HEK293 (cell line): ENCODE measurements around the gene GDPD3.

Experiments
- BCL11B ChIP-seq: fragments of 450-650 bp; formaldehyde crosslinking; IDR thresholded peaks from 2 replicates; pipeline ENCODE4 v1.5.1; 2016; ENCODE audit warnings: low read depth, missing biosample characterization, missing genetic modification characterization
- EGR2 ChIP-seq: fragments of 450-650 bp; formaldehyde crosslinking; IDR thresholded peaks from 2 replicates; pipeline ENCODE4 v1.5.1; 2016; ENCODE audit warnings: low read depth, missing biosample characterization, missing genetic modification characterization
- KLF16 ChIP-seq: fragments of 450-650 bp; formaldehyde crosslinking; IDR thresholded peaks from 2 replicates; pipeline ENCODE4 v1.5.1; 2017; ENCODE audit warnings: missing biosample characterization, missing genetic modification characterization
- OSR2 ChIP-seq: fragments of 450-650 bp; formaldehyde crosslinking; IDR thresholded peaks from 2 replicates; pipeline ENCODE4 v1.5.1; 2016; ENCODE audit warnings: missing biosample characterization, missing genetic modification characterization
- RBAK ChIP-seq: fragments of 450-650 bp; formaldehyde crosslinking; IDR thresholded peaks from 2 replicates; pipeline ENCODE4 v1.5.1; 2016; ENCODE audit warnings: missing biosample characterization, missing genetic modification characterization
- ZBTB20 ChIP-seq: fragments of 450-650 bp; formaldehyde crosslinking; IDR thresholded peaks from 2 replicates; pipeline ENCODE4 v1.5.1; 2016; ENCODE audit warnings: missing biosample characterization, missing genetic modification characterization
- ZBTB21 ChIP-seq: fragments of 450-650 bp; formaldehyde crosslinking; IDR thresholded peaks from 2 replicates; pipeline ENCODE4 v1.5.1; 2017; ENCODE audit warnings: missing biosample characterization, missing genetic modification characterization
- ZBTB7A ChIP-seq: fragments of 450-650 bp; formaldehyde crosslinking; IDR thresholded peaks from 2 replicates; pipeline ENCODE4 v1.5.1; 2016; ENCODE audit warnings: low read depth, missing biosample characterization, missing genetic modification characterization
- ZFHX2 ChIP-seq: fragments of 450-650 bp; formaldehyde crosslinking; conservative IDR thresholded peaks from 2 replicates; pipeline ENCODE4 v1.5.1; 2016; ENCODE audit warnings: missing biosample characterization, missing genetic modification characterization
- ZFP69B ChIP-seq: fragments of 450-650 bp; formaldehyde crosslinking; IDR thresholded peaks from 2 replicates; pipeline ENCODE4 v1.5.1; 2016; ENCODE audit warnings: missing biosample characterization, missing genetic modification characterization
- ZNF132 ChIP-seq: fragments of 450-650 bp; formaldehyde crosslinking; IDR thresholded peaks from 2 replicates; pipeline ENCODE4 v1.5.1; 2017; ENCODE audit warnings: missing biosample characterization, missing genetic modification characterization, borderline replicate concordance
- ZNF133 ChIP-seq: fragments of 450-650 bp; formaldehyde crosslinking; IDR thresholded peaks from 2 replicates; pipeline ENCODE4 v1.5.1; 2016; ENCODE audit warnings: missing biosample characterization, missing genetic modification characterization
- ZNF155 ChIP-seq: fragments of 450-650 bp; formaldehyde crosslinking; IDR thresholded peaks from 2 replicates; pipeline ENCODE4 v1.5.1; 2016; ENCODE audit warnings: missing biosample characterization, missing genetic modification characterization
- ZNF175 ChIP-seq: fragments of 450-650 bp; formaldehyde crosslinking; IDR thresholded peaks from 2 replicates; pipeline ENCODE4 v1.5.1; 2016; ENCODE audit warnings: missing biosample characterization, missing genetic modification characterization
- ZNF18 ChIP-seq: fragments of 450-650 bp; formaldehyde crosslinking; IDR thresholded peaks from 2 replicates; pipeline ENCODE4 v1.5.1; 2016; ENCODE audit warnings: missing biosample characterization, missing genetic modification characterization
- ZNF202 ChIP-seq: fragments of 450-650 bp; formaldehyde crosslinking; IDR thresholded peaks from 2 replicates; pipeline ENCODE4 v1.5.1; 2016; ENCODE audit warnings: missing biosample characterization, missing genetic modification characterization, borderline replicate concordance
- ZNF221 ChIP-seq: fragments of 450-650 bp; formaldehyde crosslinking; IDR thresholded peaks from 2 replicates; pipeline ENCODE4 v1.5.1; 2017; ENCODE audit warnings: missing biosample characterization, missing genetic modification characterization, borderline replicate concordance
- ZNF223 ChIP-seq: fragments of 450-650 bp; formaldehyde crosslinking; IDR thresholded peaks from 2 replicates; pipeline ENCODE4 v1.5.1; 2016; ENCODE audit warnings: missing biosample characterization, missing genetic modification characterization
- ZNF324 ChIP-seq: fragments of 450-650 bp; formaldehyde crosslinking; IDR thresholded peaks from 2 replicates; pipeline ENCODE4 v1.5.1; 2016; ENCODE audit warnings: missing biosample characterization, missing genetic modification characterization
- ZNF354C ChIP-seq: fragments of 450-650 bp; formaldehyde crosslinking; IDR thresholded peaks from 2 replicates; pipeline ENCODE4 v1.5.1; 2016; ENCODE audit warnings: missing biosample characterization, missing genetic modification characterization, low read depth, borderline replicate concordance
- ZNF391 ChIP-seq: fragments of 450-650 bp; formaldehyde crosslinking; IDR thresholded peaks from 2 replicates; pipeline ENCODE4 v1.5.1; 2016; ENCODE audit warnings: low read depth, missing biosample characterization, missing genetic modification characterization, borderline replicate concordance
- ZNF416 ChIP-seq: fragments of 450-650 bp; formaldehyde crosslinking; IDR thresholded peaks from 2 replicates; pipeline ENCODE4 v1.5.1; 2016; ENCODE audit warnings: missing biosample characterization, missing genetic modification characterization
- ZNF549 ChIP-seq: fragments of 450-650 bp; IDR thresholded peaks from 2 replicates; pipeline ENCODE4 v1.5.1; 2018; ENCODE audit warnings: missing biosample characterization, missing genetic modification characterization, mild to moderate bottlenecking, inconsistent platforms, moderate library complexity
- ZNF561 ChIP-seq: fragments of 450-650 bp; IDR thresholded peaks from 2 replicates; pipeline ENCODE4 v1.5.1; 2018; ENCODE audit warnings: missing biosample characterization, missing genetic modification characterization, borderline replicate concordance
- ZNF585B ChIP-seq: fragments of 450-650 bp; formaldehyde crosslinking; IDR thresholded peaks from 2 replicates; pipeline ENCODE4 v1.5.1; 2016; ENCODE audit warnings: missing biosample characterization, missing genetic modification characterization
- ZNF692 ChIP-seq: fragments of 450-650 bp; formaldehyde crosslinking; IDR thresholded peaks from 2 replicates; pipeline ENCODE4 v1.5.1; 2016; ENCODE audit warnings: missing biosample characterization, missing genetic modification characterization
- ZNF707 ChIP-seq: fragments of 450-650 bp; formaldehyde crosslinking; IDR thresholded peaks from 2 replicates; pipeline ENCODE4 v1.5.1; 2016; ENCODE audit warnings: missing biosample characterization, missing genetic modification characterization
- ZNF785 ChIP-seq: fragments of 450-650 bp; formaldehyde crosslinking; IDR thresholded peaks from 2 replicates; pipeline ENCODE4 v1.5.1; 2016; ENCODE audit warnings: missing biosample characterization, missing genetic modification characterization
- TF ChIP-seq, protein P1 (sequence below): fragments of 450-650 bp; formaldehyde crosslinking; conservative IDR thresholded peaks from 2 replicates; pipeline ENCODE4 v1.5.1; 2016; ENCODE audit warnings: low read depth, missing biosample characterization, missing genetic modification characterization
- TF ChIP-seq, protein P2 (sequence below): fragments of 450-650 bp; formaldehyde crosslinking; IDR thresholded peaks from 2 replicates; pipeline ENCODE4 v1.5.1; 2016; ENCODE audit warnings: missing biosample characterization, missing genetic modification characterization

The GDPD3 gene

DNA sequence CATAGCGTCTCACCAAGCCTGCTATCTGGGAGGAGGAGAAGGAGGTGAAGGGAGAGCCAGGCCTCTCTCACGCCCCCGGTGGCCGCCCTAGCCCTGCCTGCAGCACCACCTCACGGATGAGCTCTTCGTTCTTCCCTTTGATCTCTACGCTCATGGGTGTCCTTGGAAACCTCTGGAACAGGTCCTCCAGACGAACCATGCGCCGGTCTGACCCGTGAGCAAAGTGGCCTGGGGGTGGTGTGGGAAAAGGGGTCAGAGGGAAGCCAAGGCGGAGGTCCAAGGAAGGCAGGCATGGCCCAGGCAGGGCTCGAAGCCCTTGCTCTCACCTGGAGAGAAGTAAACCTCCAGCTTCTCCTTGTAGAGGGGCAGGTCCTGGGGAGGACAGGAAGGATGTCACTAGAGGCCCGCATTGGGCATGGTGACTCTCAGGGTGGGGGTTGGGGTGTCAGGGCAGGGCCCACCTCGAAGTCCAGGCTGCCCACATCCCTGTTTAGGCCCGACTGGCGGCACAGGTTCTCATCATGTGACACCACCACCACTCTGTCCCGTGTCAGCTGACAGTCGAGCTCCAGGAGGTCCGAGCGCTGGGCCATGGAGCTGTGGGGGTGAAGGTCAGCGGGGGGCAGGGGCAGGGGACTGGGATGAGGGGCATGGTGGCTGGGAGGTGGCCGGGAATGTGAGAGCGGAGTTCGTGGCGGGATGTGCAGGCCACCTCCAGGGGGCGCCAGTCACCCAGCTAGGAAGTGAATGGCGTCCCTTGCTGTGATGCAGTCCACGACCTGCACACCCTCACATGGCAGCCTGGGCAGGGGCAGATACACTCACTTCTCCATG is 923 bp downstream of the GDPD3 start (continued):
- TF ChIP-seq ZNF18 (tag by site-specific recombination) (no peak), ZNF585B (no peak), ZNF391 (tag by site-specific recombination) (no peak), ZNF324 (tag by site-specific recombination) (no peak), ZNF561 (tag by site-specific recombination) (no peak), RBAK (tag by site-specific recombination) (no peak), ZFHX2 (tag by site-specific recombination) (no peak), ZNF354C (tag by site-specific recombination) (no peak), ZNF175 (tag by site-specific recombination) (no peak), ZNF416 (tag by site-specific recombination) (no peak), ZBTB7A (tag by site-specific recombination) (no peak), ZNF785 (tag by site-specific recombination) (peak; percentile 41; the same call in 1 of the 2 replicates), KLF16 (no peak), ZNF707 (tag by site-specific recombination) (no peak), ZNF549 (tag by site-specific recombination) (no peak), ZNF692 (no peak), ZNF223 (tag by site-specific recombination) (no peak), ZBTB21 (no peak), ZNF132 (tag by site-specific recombination) (no peak), EGR2 (tag by site-specific recombination) (no peak), ZNF133 (tag by site-specific recombination) (no peak), ZNF155 (tag by site-specific recombination) (no peak), ZBTB20 (no peak), OSR2 (tag by site-specific recombination) (no peak), ZNF202 (tag by site-specific recombination) (0 out of 2 replicates have a peak, but pooled peaks have one; percentile 30), ZNF221 (tag by site-specific recombination) (no peak), BCL11B (tag by site-specific recombination) (no peak), ZFP69B (tag by site-specific recombination) (no peak)
- TF ChIP-seq, protein P1, sequence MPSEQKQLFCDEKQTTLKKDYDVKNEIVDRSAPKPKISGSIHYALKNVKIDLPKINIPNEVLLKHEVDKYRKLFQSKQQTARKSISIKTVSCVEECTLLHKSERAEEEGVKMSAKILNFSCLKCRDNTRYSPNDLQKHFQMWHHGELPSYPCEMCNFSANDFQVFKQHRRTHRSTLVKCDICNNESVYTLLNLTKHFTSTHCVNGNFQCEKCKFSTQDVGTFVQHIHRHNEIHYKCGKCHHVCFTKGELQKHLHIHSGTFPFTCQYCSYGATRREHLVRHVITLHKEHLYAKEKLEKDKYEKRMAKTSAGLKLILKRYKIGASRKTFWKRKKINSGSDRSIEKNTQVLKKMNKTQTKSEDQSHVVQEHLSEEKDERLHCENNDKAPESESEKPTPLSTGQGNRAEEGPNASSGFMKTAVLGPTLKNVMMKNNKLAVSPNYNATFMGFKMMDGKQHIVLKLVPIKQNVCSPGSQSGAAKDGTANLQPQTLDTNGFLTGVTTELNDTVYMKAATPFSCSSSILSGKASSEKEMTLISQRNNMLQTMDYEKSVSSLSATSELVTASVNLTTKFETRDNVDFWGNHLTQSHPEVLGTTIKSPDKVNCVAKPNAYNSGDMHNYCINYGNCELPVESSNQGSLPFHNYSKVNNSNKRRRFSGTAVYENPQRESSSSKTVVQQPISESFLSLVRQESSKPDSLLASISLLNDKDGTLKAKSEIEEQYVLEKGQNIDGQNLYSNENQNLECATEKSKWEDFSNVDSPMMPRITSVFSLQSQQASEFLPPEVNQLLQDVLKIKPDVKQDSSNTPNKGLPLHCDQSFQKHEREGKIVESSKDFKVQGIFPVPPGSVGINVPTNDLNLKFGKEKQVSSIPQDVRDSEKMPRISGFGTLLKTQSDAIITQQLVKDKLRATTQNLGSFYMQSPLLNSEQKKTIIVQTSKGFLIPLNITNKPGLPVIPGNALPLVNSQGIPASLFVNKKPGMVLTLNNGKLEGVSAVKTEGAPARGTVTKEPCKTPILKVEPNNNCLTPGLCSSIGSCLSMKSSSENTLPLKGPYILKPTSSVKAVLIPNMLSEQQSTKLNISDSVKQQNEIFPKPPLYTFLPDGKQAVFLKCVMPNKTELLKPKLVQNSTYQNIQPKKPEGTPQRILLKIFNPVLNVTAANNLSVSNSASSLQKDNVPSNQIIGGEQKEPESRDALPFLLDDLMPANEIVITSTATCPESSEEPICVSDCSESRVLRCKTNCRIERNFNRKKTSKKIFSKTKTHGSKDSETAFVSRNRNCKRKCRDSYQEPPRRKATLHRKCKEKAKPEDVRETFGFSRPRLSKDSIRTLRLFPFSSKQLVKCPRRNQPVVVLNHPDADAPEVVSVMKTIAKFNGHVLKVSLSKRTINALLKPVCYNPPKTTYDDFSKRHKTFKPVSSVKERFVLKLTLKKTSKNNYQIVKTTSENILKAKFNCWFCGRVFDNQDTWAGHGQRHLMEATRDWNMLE (tag by site-specific recombination): no peak
- TF ChIP-seq, protein P2, sequence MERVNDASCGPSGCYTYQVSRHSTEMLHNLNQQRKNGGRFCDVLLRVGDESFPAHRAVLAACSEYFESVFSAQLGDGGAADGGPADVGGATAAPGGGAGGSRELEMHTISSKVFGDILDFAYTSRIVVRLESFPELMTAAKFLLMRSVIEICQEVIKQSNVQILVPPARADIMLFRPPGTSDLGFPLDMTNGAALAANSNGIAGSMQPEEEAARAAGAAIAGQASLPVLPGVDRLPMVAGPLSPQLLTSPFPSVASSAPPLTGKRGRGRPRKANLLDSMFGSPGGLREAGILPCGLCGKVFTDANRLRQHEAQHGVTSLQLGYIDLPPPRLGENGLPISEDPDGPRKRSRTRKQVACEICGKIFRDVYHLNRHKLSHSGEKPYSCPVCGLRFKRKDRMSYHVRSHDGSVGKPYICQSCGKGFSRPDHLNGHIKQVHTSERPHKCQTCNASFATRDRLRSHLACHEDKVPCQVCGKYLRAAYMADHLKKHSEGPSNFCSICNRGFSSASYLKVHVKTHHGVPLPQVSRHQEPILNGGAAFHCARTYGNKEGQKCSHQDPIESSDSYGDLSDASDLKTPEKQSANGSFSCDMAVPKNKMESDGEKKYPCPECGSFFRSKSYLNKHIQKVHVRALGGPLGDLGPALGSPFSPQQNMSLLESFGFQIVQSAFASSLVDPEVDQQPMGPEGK (tag by site-specific recombination): no peak
